A673 (cell line): ENCODE results near the gene CSTA. TPM values are rescaled to one million over a fixed set of nuclear protein-coding genes. Genes with fewer than 3 reads are reported as not detected.

Source experiments
- BruUV-seq: library from RNA; stranded (reverse); fragments of 400-500 nt; replicated peaks from 2 replicates; lab custom pipeline; 2021; lab: Mats Ljungman, UMichigan
- CTCF ChIA-PET: fragments of 300-600 bp; sonication (Branson Sonifier 250); formaldehyde crosslinking; loops from one replicate; lab custom pipeline; 2022; ENCODE audit warnings: antibody characterized with exemption; lab: Charles Lee
- POLR2A ChIA-PET: fragments of 300-600 bp; sonication (Branson Sonifier 250); formaldehyde crosslinking; loops from one replicate; lab custom pipeline; 2022; ENCODE audit warnings: antibody characterized with exemption; ENCODE audit not compliant: low non-redundant PET; lab: Charles Lee
- DNase-seq: peaks from one replicate; pipeline ENCODE4 v3.0.0-alpha.2; 2015; ENCODE audit warnings: low spot score
- H3K27ac ChIP-seq: fragments of 200-600 bp; sonication (generic); 2 replicates; pipeline ENCODE4 v1.5.1; 2016; ENCODE audit warnings: mixed run types, low read depth, mild to moderate bottlenecking, mixed read lengths, antibody characterized with exemption, low read length; ENCODE audit not compliant: poor library complexity, severe bottlenecking
- H3K27me3 ChIP-seq: fragments of 200-600 bp; sonication (generic); replicated peaks from 2 replicates; pipeline ENCODE4 v1.6.1; 2017; ENCODE audit warnings: mixed run types, low read depth, mild to moderate bottlenecking, mixed read lengths, antibody characterized with exemption, low read length; ENCODE audit not compliant: insufficient read depth, poor library complexity
- H3K36me3 ChIP-seq: fragments of 200-600 bp; sonication (generic); 2 replicates; pipeline ENCODE4 v1.6.1; 2016; ENCODE audit warnings: mixed run types, mild to moderate bottlenecking, mixed read lengths, antibody characterized with exemption, low read length; ENCODE audit not compliant: insufficient read depth, poor library complexity, severe bottlenecking
- H3K4me1 ChIP-seq: fragments of 200-600 bp; sonication (generic); 2 replicates; pipeline ENCODE4 v1.6.1; 2017; ENCODE audit warnings: mixed run types, mild to moderate bottlenecking, mixed read lengths, antibody characterized with exemption, low read length; ENCODE audit not compliant: insufficient read depth, poor library complexity, severe bottlenecking
- H3K4me3 ChIP-seq: fragments of 200-600 bp; sonication (generic); 2 replicates; pipeline ENCODE4 v1.5.1; 2016; ENCODE audit warnings: low read depth, mixed run types, mild to moderate bottlenecking, mixed read lengths, low read length; ENCODE audit not compliant: poor library complexity, severe bottlenecking
- H3K9me3 ChIP-seq: fragments of 200-600 bp; sonication (generic); 2 replicates; pipeline ENCODE4 v1.6.1; 2016; ENCODE audit warnings: mixed run types, low read depth, mild to moderate bottlenecking, mixed read lengths, antibody characterized with exemption, low read length; ENCODE audit not compliant: poor library complexity, severe bottlenecking
- EZH2 ChIP-seq: fragments of 200-600 bp; sonication (generic); IDR thresholded peaks from 2 replicates; pipeline ENCODE4 v1.6.1; 2017; ENCODE audit warnings: borderline replicate concordance, low read depth, mild to moderate bottlenecking, mixed read lengths, antibody characterized with exemption, low read length; ENCODE audit not compliant: poor library complexity, severe bottlenecking
- intact Hi-C: fragments of 100-400 bp; cut with micrococcal nuclease; formaldehyde crosslinking; loops from one replicate; pipeline ENCODE4 v1.10.0; 2022; ENCODE audit not compliant: unreplicated experiment
- total RNA-seq: library from RNA; stranded (reverse); gene quantifications from 2 replicates; pipeline ENCODE4 v1.2.3, GENCODE V29; 2021
- TF ChIP-seq, protein P1 (sequence below): fragments of 300-800, 200-600 bp; sonication (generic); conservative IDR thresholded peaks from 2 replicates; pipeline ENCODE4 v1.5.1; 2017; ENCODE audit warnings: low read depth, mild to moderate bottlenecking, antibody characterized with exemption, low read length, moderate library complexity, mixed read lengths

CSTA gene
- total RNA-seq, 1 experiment from 2014 or later: 6.5 TPM

GRCh38 chr3:122312826-122313225 lies 12.2 kb upstream of the CSTA start:
- H3K36me3 ChIP-seq: no peaks in the 10 kb centered on the region
- H3K4me3 ChIP-seq: no peak overlapping the region
- intact Hi-C loops: no loop called here
- H3K4me1 ChIP-seq: no peaks in the 10 kb centered on the region
- no peaks in the 10 kb centered on the region for H3K9me3 ChIP-seq
- TF ChIP-seq, protein P1, sequence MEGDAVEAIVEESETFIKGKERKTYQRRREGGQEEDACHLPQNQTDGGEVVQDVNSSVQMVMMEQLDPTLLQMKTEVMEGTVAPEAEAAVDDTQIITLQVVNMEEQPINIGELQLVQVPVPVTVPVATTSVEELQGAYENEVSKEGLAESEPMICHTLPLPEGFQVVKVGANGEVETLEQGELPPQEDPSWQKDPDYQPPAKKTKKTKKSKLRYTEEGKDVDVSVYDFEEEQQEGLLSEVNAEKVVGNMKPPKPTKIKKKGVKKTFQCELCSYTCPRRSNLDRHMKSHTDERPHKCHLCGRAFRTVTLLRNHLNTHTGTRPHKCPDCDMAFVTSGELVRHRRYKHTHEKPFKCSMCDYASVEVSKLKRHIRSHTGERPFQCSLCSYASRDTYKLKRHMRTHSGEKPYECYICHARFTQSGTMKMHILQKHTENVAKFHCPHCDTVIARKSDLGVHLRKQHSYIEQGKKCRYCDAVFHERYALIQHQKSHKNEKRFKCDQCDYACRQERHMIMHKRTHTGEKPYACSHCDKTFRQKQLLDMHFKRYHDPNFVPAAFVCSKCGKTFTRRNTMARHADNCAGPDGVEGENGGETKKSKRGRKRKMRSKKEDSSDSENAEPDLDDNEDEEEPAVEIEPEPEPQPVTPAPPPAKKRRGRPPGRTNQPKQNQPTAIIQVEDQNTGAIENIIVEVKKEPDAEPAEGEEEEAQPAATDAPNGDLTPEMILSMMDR: no peak
- ChIA-PET POLR2A (no interaction called here), CTCF (no interaction called here)
- H3K27me3 ChIP-seq: no peaks in the 10 kb centered on the region
- H3K27ac ChIP-seq: no peak overlapping the region
- no peak for DNase-seq
- BruUV-seq: no TSS peak

DNA sequence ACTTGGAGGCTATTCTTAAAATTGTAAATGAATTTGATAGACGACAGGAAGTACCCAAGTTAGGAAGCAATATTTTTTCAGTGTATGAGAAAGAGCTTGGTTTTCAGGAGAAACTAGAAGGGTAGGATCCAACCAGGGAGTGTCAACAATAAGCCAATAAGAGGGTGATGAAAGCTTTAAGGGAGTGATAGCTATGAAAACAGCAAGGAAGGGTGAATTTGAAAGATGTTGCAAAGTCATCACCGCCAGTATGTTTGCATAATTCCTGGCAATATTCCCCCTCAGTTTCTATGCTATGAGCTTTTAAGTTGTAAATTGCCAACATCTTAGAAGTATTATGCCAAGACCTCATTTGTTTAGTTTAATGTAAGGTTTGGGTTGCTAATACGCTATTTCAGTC lies 11.8 kb upstream of the CSTA start:
- no peaks in the 10 kb centered on the region for H3K4me1 ChIP-seq
- no peaks in the 10 kb centered on the region for H3K27me3 ChIP-seq
- ChIA-PET CTCF (no interaction called here), POLR2A (no interaction called here)
- no TSS peak for BruUV-seq
- H3K9me3 ChIP-seq: no peaks in the 10 kb centered on the region
- no peak overlapping the region for H3K27ac ChIP-seq
- intact Hi-C loops: no loop called here
- H3K36me3 ChIP-seq: no peaks in the 10 kb centered on the region
- TF ChIP-seq, protein P1: no peak
- no peak for TF ChIP-seq EZH2
- no peak for DNase-seq
- H3K4me3 ChIP-seq: no peak overlapping the region

- H3K4me3 ChIP-seq: no peak overlapping the region
- no peaks in the 10 kb centered on the region for H3K4me1 ChIP-seq
- H3K9me3 ChIP-seq: no peaks in the 10 kb centered on the region
- no peak overlapping the region for H3K27ac ChIP-seq
- no peaks in the 10 kb centered on the region for H3K27me3 ChIP-seq
- H3K36me3 ChIP-seq: no peaks in the 10 kb centered on the region
- ChIA-PET POLR2A (no interaction called here), CTCF (no interaction called here)
- no peak for TF ChIP-seq EZH2
- TF ChIP-seq, protein P1: no peak
- intact Hi-C loops: no loop called here
- BruUV-seq: no TSS peak
- DNase-seq: no peak
Measured at GRCh38 chr3:122314228-122314876, 10.7 kb upstream of the CSTA start.
